Muscle layer of colon (tissue), 2 donors: ENCODE measurements around the gene LARGE2.

Experiments used
- H3K27ac ChIP-seq: one replicate; pipeline ENCODE4 v1.7.0; 2013; ENCODE audit warnings: low read depth, mild to moderate bottlenecking, low read length, moderate library complexity
- H3K27me3 ChIP-seq, 2 donors: one replicate each; pipeline ENCODE4 v1.7.0; 2013; ENCODE audit warnings: low read length in 2 of 2, mild to moderate bottlenecking in 2 of 2; ENCODE audit not compliant: insufficient read depth in 2 of 2, control insufficient read depth in 1 of 2
- H3K36me3 ChIP-seq: one replicate; pipeline ENCODE4 v1.7.0; 2013; ENCODE audit warnings: mild to moderate bottlenecking, low read length; ENCODE audit not compliant: insufficient read depth
- H3K4me1 ChIP-seq: one replicate; pipeline ENCODE4 v1.7.0; 2013; ENCODE audit warnings: mild to moderate bottlenecking, low read length; ENCODE audit not compliant: insufficient read depth
- H3K4me3 ChIP-seq, 2 donors: one replicate each; pipeline ENCODE4 v1.7.0; 2013; ENCODE audit warnings: low read length in 2 of 2, low read depth in 1 of 2, mild to moderate bottlenecking in 1 of 2, moderate library complexity in 1 of 2
- H3K9ac ChIP-seq: one replicate; pipeline ENCODE4 v1.7.0; 2013; ENCODE audit warnings: low read length
- H3K9me3 ChIP-seq: one replicate; pipeline ENCODE4 v1.7.0; 2013; ENCODE audit warnings: mild to moderate bottlenecking, low read length
- donor health status: abdominal sarcoma.
- donor health status: Adenocarcinoma of cecum.

The LARGE2 gene

GRCh38 chr11:45935349-45936064 lies 13.1 kb downstream of the LARGE2 start:
- Histone ChIP-seq H3K9me3 (no peaks in the 10 kb centered on the region), H3K27me3 (no peaks in the 10 kb centered on the region), H3K9ac (no peak overlapping the region), H3K27ac (no peak overlapping the region), H3K4me1 (peaks cover 6% of the 10 kb centered on the region), H3K4me3 (no peak overlapping the region), H3K36me3 (peaks cover 60% of the 10 kb centered on the region)

- Histone ChIP-seq H3K27me3 (no peaks in the 10 kb centered on the region), H3K27ac (no peak overlapping the region), H3K4me3 (no peak overlapping the region), H3K4me1 (peaks cover 6% of the 10 kb centered on the region), H3K9me3 (no peaks in the 10 kb centered on the region), H3K9ac (no peak overlapping the region), H3K36me3 (peaks cover 55% of the 10 kb centered on the region)
Observed at GRCh38 chr11:45936511-45937054, 14.1 kb downstream of the LARGE2 start.

- no peak overlapping the region for H3K27ac ChIP-seq
- no peaks in the 10 kb centered on the region for H3K27me3 ChIP-seq
- H3K4me1 ChIP-seq, result peaks cover 6% of the 10 kb centered on the region
- H3K9me3 ChIP-seq, result no peaks in the 10 kb centered on the region
- H3K9ac ChIP-seq, result no peak overlapping the region
- no peak overlapping the region for H3K4me3 ChIP-seq
- peaks cover 59% of the 10 kb centered on the region for H3K36me3 ChIP-seq
Observed at GRCh38 chr11:45937916-45938315, 15.5 kb downstream of the LARGE2 start.

GRCh38 chr11:45939836-45940235 lies 17.4 kb downstream of the LARGE2 start:
- no peak overlapping the region for H3K9ac ChIP-seq
- no peaks in the 10 kb centered on the region for H3K27me3 ChIP-seq
- H3K4me3 ChIP-seq, result no peak overlapping the region
- H3K36me3 ChIP-seq, result peaks cover 52% of the 10 kb centered on the region
- no peaks in the 10 kb centered on the region for H3K4me1 ChIP-seq
- H3K27ac ChIP-seq, result no peak overlapping the region
- no peaks in the 10 kb centered on the region for H3K9me3 ChIP-seq

- Histone ChIP-seq H3K9ac (no peak overlapping the region), H3K4me1 (no peaks in the 10 kb centered on the region), H3K27me3 (no peaks in the 10 kb centered on the region), H3K4me3 (no peak overlapping the region), H3K9me3 (no peaks in the 10 kb centered on the region), H3K27ac (no peak overlapping the region), H3K36me3 (peaks cover 54% of the 10 kb centered on the region)
Observed at GRCh38 chr11:45941285-45941684, 18.8 kb downstream of the LARGE2 start.

- H3K27me3 ChIP-seq, result no peaks in the 10 kb centered on the region
- no peaks in the 10 kb centered on the region for H3K4me1 ChIP-seq
- peaks cover 52% of the 10 kb centered on the region for H3K36me3 ChIP-seq
- no peak overlapping the region for H3K4me3 ChIP-seq
- no peaks in the 10 kb centered on the region for H3K9me3 ChIP-seq
- H3K9ac ChIP-seq, result no peak overlapping the region
- H3K27ac ChIP-seq, result no peak overlapping the region
Observed at GRCh38 chr11:45942381-45942780, 19.9 kb downstream of the LARGE2 start.

GRCh38 chr11:45945397-45945999 lies 23.0 kb downstream of the LARGE2 start:
- Histone ChIP-seq H3K4me1 (no peaks in the 10 kb centered on the region), H3K9ac (no peak overlapping the region), H3K27me3 (no peaks in the 10 kb centered on the region), H3K36me3 (peaks cover 67% of the 10 kb centered on the region), H3K27ac (no peak overlapping the region), H3K9me3 (no peaks in the 10 kb centered on the region), H3K4me3 (no peak overlapping the region)

- Histone ChIP-seq H3K9me3 (no peaks in the 10 kb centered on the region), H3K4me3 (no peak overlapping the region), H3K27me3 (no peaks in the 10 kb centered on the region), H3K36me3 (peaks cover 68% of the 10 kb centered on the region), H3K9ac (no peak overlapping the region), H3K4me1 (no peaks in the 10 kb centered on the region), H3K27ac (no peak overlapping the region)
Observed at GRCh38 chr11:45947885-45948284, 25.4 kb downstream of the LARGE2 start.

- Histone ChIP-seq H3K9ac (no peak overlapping the region), H3K4me1 (no peaks in the 10 kb centered on the region), H3K27ac (no peak overlapping the region), H3K9me3 (no peaks in the 10 kb centered on the region), H3K36me3 (peaks cover 67% of the 10 kb centered on the region), H3K4me3 (no peak overlapping the region), H3K27me3 (no peaks in the 10 kb centered on the region)
Observed at GRCh38 chr11:45948356-45948755, 25.9 kb downstream of the LARGE2 start.

GRCh38 chr11:45949992-45950407 lies 27.5 kb downstream of the LARGE2 start:
- no peaks in the 10 kb centered on the region for H3K9me3 ChIP-seq
- H3K9ac ChIP-seq, result no peak overlapping the region
- peaks cover 70% of the 10 kb centered on the region for H3K36me3 ChIP-seq
- no peak overlapping the region for H3K27ac ChIP-seq
- H3K27me3 ChIP-seq, result no peaks in the 10 kb centered on the region
- H3K4me3 ChIP-seq, result no peak overlapping the region
- H3K4me1 ChIP-seq, result no peaks in the 10 kb centered on the region

GRCh38 chr11:45959851-45960250 lies 37.4 kb downstream of the LARGE2 start:
- no peaks in the 10 kb centered on the region for H3K9me3 ChIP-seq
- H3K27me3 ChIP-seq, result no peaks in the 10 kb centered on the region
- H3K9ac ChIP-seq, result no peak overlapping the region
- H3K36me3 ChIP-seq, result peaks cover 14% of the 10 kb centered on the region
- H3K27ac ChIP-seq, result no peak overlapping the region
- H3K4me1 ChIP-seq, result no peaks in the 10 kb centered on the region
- H3K4me3 ChIP-seq, result no peak overlapping the region
